K562 (cell line): ENCODE measurements around the gene CLDN14. TPM values are rescaled to one million over a fixed set of nuclear protein-coding genes. Genes with fewer than 3 reads are reported as not detected.

Source experiments
- ATAC-seq: fragments of 200-7000 bp; cut with Tn5 transposase; 3 replicates; pipeline ENCODE4 v1.9.1; 2020; ENCODE audit warnings: moderate library complexity
- BruUV-seq: library from RNA; stranded (reverse); fragments of 400-500 nt; replicated peaks from 2 replicates; lab custom pipeline; 2021; lab: Mats Ljungman, UMichigan
- CTCF ChIA-PET: fragments of 300-600 bp; formaldehyde crosslinking; extraction: SDS; loops from one replicate; lab custom pipeline; 2021; ENCODE audit warnings: low intra/inter-chr PET ratio; lab: Yijun Ruan, JAX
- POLR2A ChIA-PET: fragments of 300-600, 350-650 bp; sonication (Branson Sonifier 250); formaldehyde crosslinking; extraction: SDS; loops from one replicate; lab custom pipeline; 2021; ENCODE audit warnings: antibody characterized with exemption, inconsistent platforms; lab: Yijun Ruan, JAX
- DNase-seq, 4 experiments: peaks; one replicate each; pipeline versions ENCODE4 v3.0.0 to v3.0.0-alpha.2; 2011 to 2018; ENCODE audit warnings: low spot score in 3 of 4, mixed read lengths in 3 of 4; ENCODE audit errors: extremely low read depth in 1 of 4
- FAIRE-seq: peaks from 2 replicates; lab custom pipeline; 2011; peaks lifted over from hg19 to GRCh38; lab: Jason Lieb, UNC
- H2AFZ ChIP-seq: 2 replicates; pipeline ENCODE4 v1.6.0; 2011; ENCODE audit warnings: low read depth, low read length, control low read depth, inconsistent platforms
- H3K27ac ChIP-seq: fragments of 200-600 bp; 3 replicates; pipeline ENCODE4 v1.8.0; 2011; ENCODE audit warnings: low read depth, mild to moderate bottlenecking, control low read depth, inconsistent platforms, low read length, moderate library complexity, mixed read lengths; ENCODE audit errors: extremely low read depth
- H3K27me3 ChIP-seq, 2 experiments: fragments of 300-600 bp in 1 of 2; 2 replicates in 1 of 2; 3 replicates in 1 of 2; pipeline versions ENCODE4 v1.6.0 to v1.8.0; 2011; ENCODE audit warnings: inconsistent platforms in 2 of 2, low read length in 2 of 2, mild to moderate bottlenecking in 1 of 2, mixed read lengths in 1 of 2, moderate library complexity in 1 of 2; ENCODE audit not compliant: control insufficient read depth in 2 of 2, insufficient read depth in 2 of 2
- H3K36me3 ChIP-seq: fragments of 300-600 bp; 3 replicates; pipeline ENCODE4 v1.8.0; 2011; ENCODE audit warnings: mild to moderate bottlenecking, low read length, inconsistent platforms; ENCODE audit not compliant: control insufficient read depth, insufficient read depth
- H3K4me1 ChIP-seq, 2 experiments: fragments of 200-600 bp in 1 of 2; replicated peaks in 1 of 2; 2 replicates in 1 of 2; 3 replicates in 1 of 2; pipeline versions ENCODE4 v1.5.1 to v1.8.0; 2011; ENCODE audit warnings: inconsistent platforms in 2 of 2, low read length in 2 of 2, mild to moderate bottlenecking in 1 of 2, mixed read lengths in 1 of 2, moderate library complexity in 1 of 2; ENCODE audit not compliant: control insufficient read depth in 2 of 2, insufficient read depth in 2 of 2
- H3K4me2 ChIP-seq: 2 replicates; pipeline ENCODE4 v1.6.1; 2011; ENCODE audit warnings: low read length, control low read depth, inconsistent platforms, mixed read lengths; ENCODE audit not compliant: insufficient read depth
- H3K4me3 ChIP-seq: fragments of 200-600 bp; sonication (generic), shearing (Covaris generic); 2 replicates; pipeline ENCODE4 v1.5.1; 2016; ENCODE audit warnings: control low read depth, inconsistent platforms
- H3K79me2 ChIP-seq: fragments of 200-600 bp; 3 replicates; pipeline ENCODE4 v1.8.0; 2011; ENCODE audit warnings: low read length, inconsistent platforms; ENCODE audit not compliant: control insufficient read depth, insufficient read depth
- H3K9ac ChIP-seq, 2 experiments: 2 replicates each; pipeline versions ENCODE4 v1.6.0 to v1.6.1; 2011; ENCODE audit warnings: low read depth in 2 of 2, low read length in 2 of 2, control low read depth in 1 of 2, inconsistent platforms in 1 of 2, mild to moderate bottlenecking in 1 of 2, mixed read lengths in 1 of 2; ENCODE audit not compliant: insufficient read depth in 1 of 2
- H3K9me1 ChIP-seq: one replicate; pipeline ENCODE4 v1.6.0; 2011; ENCODE audit warnings: inconsistent platforms, mild to moderate bottlenecking, low read length, moderate library complexity; ENCODE audit not compliant: control insufficient read depth, insufficient read depth
- H3K9me3 ChIP-seq: replicated peaks from 2 replicates; pipeline ENCODE4 v1.5.1; 2011; ENCODE audit warnings: low read depth, low read length, inconsistent platforms; ENCODE audit not compliant: control insufficient read depth, insufficient read depth
- H4K20me1 ChIP-seq: replicated peaks from 2 replicates; pipeline ENCODE4 v1.6.1; 2011; ENCODE audit warnings: low read length, inconsistent platforms, mixed read lengths; ENCODE audit not compliant: control insufficient read depth, insufficient read depth
- ADNP ChIP-seq: fragments of 200-800 bp; sonication (Bioruptor generic); IDR thresholded peaks from 2 replicates; pipeline ENCODE4 v1.6.1; 2016; ENCODE audit warnings: missing genetic modification characterization, missing compliant biosample characterization
- BCL6 ChIP-seq: fragments of 250-450 bp; sonication (Bioruptor Pico); IDR thresholded peaks from 2 replicates; pipeline ENCODE4 v1.4.0; 2020
- CHAMP1 ChIP-seq: fragments of 450-650 bp; IDR thresholded peaks from 2 replicates; pipeline ENCODE4 v1.6.1; 2016; ENCODE audit warnings: mild to moderate bottlenecking
- DNMT1 ChIP-seq: fragments of 450-650 bp; IDR thresholded peaks from 2 replicates; pipeline ENCODE4 v1.6.1; 2016; ENCODE audit warnings: antibody characterized with exemption, mild to moderate bottlenecking
- ETV1 ChIP-seq: fragments of 450-650 bp; conservative IDR thresholded peaks from 2 replicates; pipeline ENCODE4 v1.6.1; 2016; ENCODE audit warnings: missing genetic modification characterization, control low read depth, low read depth, missing compliant biosample characterization
- RBM14 ChIP-seq: fragments of 200-400 bp; formaldehyde crosslinking; IDR thresholded peaks from 2 replicates; pipeline ENCODE4 v1.6.1; 2018; ENCODE audit warnings: low read depth, mild to moderate bottlenecking, low read length, moderate library complexity, borderline replicate concordance; ENCODE audit not compliant: insufficient read depth
- RBM25 ChIP-seq: fragments of 200-400 bp; formaldehyde crosslinking; IDR thresholded peaks from 2 replicates; pipeline ENCODE4 v1.6.1; 2018; ENCODE audit warnings: low read length, low read depth, moderate library complexity; ENCODE audit not compliant: severe bottlenecking
- TCF3 ChIP-seq: sonication (generic); formaldehyde crosslinking; IDR thresholded peaks from 2 replicates; pipeline ENCODE4 v1.4.0; 2020; ENCODE audit warnings: mild to moderate bottlenecking, missing genetic modification reagents
- ZNF23 ChIP-seq: fragments of 250-450 bp; sonication (Bioruptor Pico); IDR thresholded peaks from 2 replicates; pipeline ENCODE4 v1.4.0; 2020; ENCODE audit warnings: mild to moderate bottlenecking
- ZNF232 ChIP-seq: sonication (generic); formaldehyde crosslinking; IDR thresholded peaks from 2 replicates; pipeline ENCODE4 v1.8.0; 2022; ENCODE audit warnings: mild to moderate bottlenecking, missing genetic modification reagents
- ZNF695 ChIP-seq: fragments of 450-650 bp; formaldehyde crosslinking; IDR thresholded peaks from 2 replicates; pipeline ENCODE4 v1.4.0; 2020; ENCODE audit warnings: mild to moderate bottlenecking, moderate library complexity
- WGBS: fragments of 100-300 bp; shearing (Covaris generic); methylation state at CpG from one replicate; pipeline ENCODE4 v1.1.6; 2016; ENCODE audit warnings: low coverage, mixed read lengths; ENCODE audit not compliant: insufficient coverage; ENCODE audit errors: missing lambda C conversion rate; 5-methylcytosine and 5-hydroxymethylcytosine counted together
- in situ Hi-C: fragments of 300-500 bp; cut with MboI; formaldehyde crosslinking; loops from 4 replicates; pipeline ENCODE4 v1.15.0; 2018; ENCODE audit warnings: inconsistent platforms, mixed read lengths
- intact Hi-C: fragments of 100-400 bp; cut with micrococcal nuclease; formaldehyde crosslinking; loops from 2 replicates; pipeline ENCODE4 v1.14.2; 2022
- polyA plus RNA-seq, 8 experiments: library from polyadenylated mRNA; depleted of rRNA in 4 of 8; stranded (reverse) in 5 of 8; unstranded in 3 of 8; fragments of >200 nt; fragmentation: Nextera tagmentation in 2 of 8; fragmentation: Illumina TruSeq in 1 of 8; extraction: Ambion mirVana in 2 of 8; extraction: Trizol in 1 of 8; gene quantifications; 2 replicates each; pipeline versions ENCODE4 v1.2.1 to v1.2.3, GENCODE V29; 2011 to 2014; ENCODE audit warnings: inconsistent platforms in 1 of 8, missing spikeins in 1 of 8
- total RNA-seq, 7 experiments: library from RNA; depleted of rRNA in 6 of 7; stranded (reverse); fragments of >200 nt in 6 of 7; fragmentation: Illumina TruSeq in 2 of 7; extraction: Trizol in 2 of 7; gene quantifications; 2 replicates each; pipeline versions ENCODE4 v1.2.1 to v1.2.3, GENCODE V29; 2011 to 2021; ENCODE audit warnings: low replicate concordance in 1 of 7
- TF ChIP-seq, protein P1 (sequence below): fragments of 450-650 bp; IDR thresholded peaks from 2 replicates; pipeline ENCODE4 v1.6.1; 2016; ENCODE audit warnings: low read depth, mild to moderate bottlenecking, moderate library complexity

The CLDN14 gene
- total and polyA plus RNA-seq, 9 of the 15 experiments (the other 6 are each of a cell fraction or from before 2014, with no cell fraction given) = not detected

DNA sequence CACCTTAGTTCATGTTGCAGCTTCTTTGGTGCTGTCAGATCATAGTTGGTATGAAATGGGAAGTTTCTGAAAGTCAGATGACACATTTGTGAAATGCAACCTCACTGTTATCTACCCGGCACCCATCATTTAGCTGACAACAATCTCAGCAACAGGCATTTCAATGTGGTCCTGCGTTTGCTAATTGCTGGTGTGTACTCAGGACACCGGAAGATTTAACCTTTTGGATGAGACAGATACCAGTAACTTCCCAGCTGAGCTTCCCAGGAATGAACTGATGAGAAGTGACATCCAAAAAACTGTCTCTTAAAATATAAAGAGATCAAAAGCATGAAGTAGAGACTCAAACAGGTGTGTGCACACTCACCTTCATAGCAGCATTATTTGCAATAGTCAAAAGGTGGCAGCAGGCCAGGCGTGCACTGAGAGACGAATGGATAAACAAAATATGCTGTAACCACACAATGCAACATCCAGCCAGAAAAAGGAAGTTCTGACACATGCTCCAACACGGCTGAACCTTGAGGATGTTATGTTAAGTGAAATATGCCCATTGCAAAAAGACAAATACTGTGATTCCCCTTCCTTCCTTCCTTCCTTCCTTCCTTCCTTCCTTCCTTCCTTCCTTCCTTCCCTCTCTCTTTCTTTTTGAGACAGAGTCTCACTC is 7.9 kb upstream of the CLDN14 start (continued):
- TF ChIP-seq ETV1 (tag) = no peak
- TF ChIP-seq, protein P1, sequence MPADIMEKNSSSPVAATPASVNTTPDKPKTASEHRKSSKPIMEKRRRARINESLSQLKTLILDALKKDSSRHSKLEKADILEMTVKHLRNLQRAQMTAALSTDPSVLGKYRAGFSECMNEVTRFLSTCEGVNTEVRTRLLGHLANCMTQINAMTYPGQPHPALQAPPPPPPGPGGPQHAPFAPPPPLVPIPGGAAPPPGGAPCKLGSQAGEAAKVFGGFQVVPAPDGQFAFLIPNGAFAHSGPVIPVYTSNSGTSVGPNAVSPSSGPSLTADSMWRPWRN = no peak
- TF ChIP-seq ZNF695 = no peak
- TF ChIP-seq CHAMP1 = no peak

DNA sequence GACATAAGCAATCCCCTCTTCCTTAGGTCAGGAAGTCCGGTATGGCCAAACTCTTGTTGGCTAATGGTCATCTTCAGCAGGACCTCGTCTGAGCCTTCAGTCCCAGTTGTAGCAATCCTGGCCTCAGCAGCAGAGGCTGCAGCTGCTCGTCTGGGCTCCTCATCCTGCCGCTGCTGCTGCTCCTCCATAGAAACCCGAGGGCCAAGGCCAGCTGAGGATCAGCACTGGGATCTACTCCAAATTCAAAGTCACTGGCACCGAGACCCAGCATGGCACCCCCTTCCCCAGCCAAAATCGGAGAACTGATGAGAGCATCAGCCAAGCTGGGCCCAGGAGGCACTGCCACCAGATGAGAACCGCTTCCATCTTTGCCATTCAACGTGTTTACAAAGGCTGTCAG is 6.3 kb upstream of the CLDN14 start:
- Histone ChIP-seq H3K27ac (no peak overlapping the region), H3K4me3 (no peak overlapping the region), H3K36me3 (no peaks in the 10 kb centered on the region), H2AFZ (no peak overlapping the region), H4K20me1 (no peaks in the 10 kb centered on the region; the same call in 1 of the 2 replicates), H3K4me2 (no peak overlapping the region), H3K4me1 (no peaks in the 10 kb centered on the region), H3K27me3 (peaks cover 50 to 84% of the 10 kb centered on the region in 2 experiments), H3K79me2 (no peaks in the 10 kb centered on the region), H3K9me1 (no peaks in the 10 kb centered on the region), H3K9me3 (no peaks in the 10 kb centered on the region), H3K9ac (no peak overlapping the region)
- FAIRE-seq (no peak), ATAC-seq (no peak), DNase-seq (no peak)
- WGBS = 0% methylated on average over 9 of the region's 9 CpGs
- ChIA-PET CTCF (no interaction called here), POLR2A (interaction anchor here (0.6 to 1.0 kb wide), 3 partner anchors 8 to 33 kb away, joined by 3 to 4 read pairs (median 3); no protein-coding TSS in a partner anchor)
- in situ Hi-C loops = no loop called here
- intact Hi-C loops = loop anchor here (5.0 kb wide), 1 partner anchor 64 kb away; no protein-coding TSS in a partner anchor
- no TSS peak for BruUV-seq
- TF ChIP-seq ADNP (no peak), ZNF232 (CRISPR knock-in tag) (no peak), ZNF23 (CRISPR knock-in tag) (no peak), TCF3 (CRISPR knock-in tag) (no peak), BCL6 (CRISPR knock-in tag) (no peak), RBM14 (no peak), DNMT1 (no peak), RBM25 (no peak)
